ENCODE results near the gene SEMA3F.
"Not testable (repeated sequence)": the region's sequence is repeated elsewhere in the genome, so short reads cannot be mapped to it uniquely, and the experiment has no call there.

The SEMA3F gene

GRCh38 chr3:50194128-50194902 lies 39.2 kb downstream of the SEMA3F start:
- DNase-seq = peak; percentile 31 to 74

- peak in 1 of 2 experiments; percentile 46 for DNase-seq
These were observed 39.9 kb downstream of the SEMA3F start for GRCh38 chr3:50194903-50195500.

- peak in 1 of 2 experiments; percentile 18 for DNase-seq
These were observed 40.6 kb downstream of the SEMA3F start for GRCh38 chr3:50195501-50196252.

- no peak for DNase-seq
These were observed 41.2 kb downstream of the SEMA3F start for GRCh38 chr3:50196253-50196801.

- DNase-seq = no peak
These were observed 46.6 kb downstream of the SEMA3F start for GRCh38 chr3:50201573-50202315.

GRCh38 chr3:50202353-50203112 lies 47.4 kb downstream of the SEMA3F start:
- DNase-seq = no peak

- no peak for DNase-seq
These were observed 48.1 kb downstream of the SEMA3F start for GRCh38 chr3:50203113-50203808.

- no peak for DNase-seq
These were observed 49.0 kb downstream of the SEMA3F start for GRCh38 chr3:50203809-50204803.

GRCh38 chr3:50204804-50205412 lies 49.8 kb downstream of the SEMA3F start, which contains the start of gene SLC38A3:
TSS of gene SLC38A3 (plus strand) at chr3:50205271. CDS start at chr3:50214200, 8,929 bp downstream.
- peak in 1 of 2 experiments; percentile 61 for DNase-seq

- peak in 1 of 2 experiments; percentile 69 for DNase-seq
These were observed 50.5 kb downstream of the SEMA3F start for GRCh38 chr3:50205413-50206276.

GRCh38 chr3:50207359-50208042 lies 52.4 kb downstream of the SEMA3F start:
- DNase-seq = no peak

GRCh38 chr3:50208677-50209344 lies 53.7 kb downstream of the SEMA3F start:
- DNase-seq = no peak

- DNase-seq = no peak
These were observed 55.0 kb downstream of the SEMA3F start for GRCh38 chr3:50210176-50210509.

GRCh38 chr3:50210510-50211367 lies 55.6 kb downstream of the SEMA3F start:
- DNase-seq = no peak

- DNase-seq = not testable (repeated sequence)
These were observed 56.2 kb downstream of the SEMA3F start for GRCh38 chr3:50211368-50211717.

GRCh38 chr3:50211930-50212329 lies 56.8 kb downstream of the SEMA3F start:
- no peak for DNase-seq

Data from NCI-H526 (cell line).